Posterior vena cava (tissue), 2 donors: ENCODE data around the gene AVPR1B. TPM values are rescaled to one million over a fixed set of nuclear protein-coding genes. Genes with fewer than 3 reads are reported as not detected.

Experiments used
- DNase-seq: peaks from one replicate; pipeline ENCODE4 v3.0.0-alpha.2; 2020; ENCODE audit warnings: low spot score
- intact Hi-C, 2 donors: fragments of 100-400 bp; cut with DNase I; formaldehyde crosslinking; loops; one replicate each; pipeline versions ENCODE4 v1.14.1 to v1.14.2; 2022 to 2023
- total RNA-seq, 2 donors: library from RNA; stranded (reverse); fragmentation: NEBNext Ultra II Directional; extraction: Animal tissue kit (Norgen Biotek cat#: 25700); gene quantifications; one replicate each; pipeline ENCODE4 v1.2.1, GENCODE V29; 2021
- donor health status: DM: yes; HTN: yes; CAD: no.
- donor health status: DM: yes; HTN: yes; CAD: no.

AVPR1B gene
- total RNA-seq, 2 donors from 2014 or later: not detected

- DNase-seq: no peak
- intact Hi-C loops: no loop called here
These were observed 54.7 kb downstream of the AVPR1B start for GRCh38 chr1:206062464-206062863.

- DNase-seq: no peak
- intact Hi-C loops: no loop called here
These were observed 56.3 kb downstream of the AVPR1B start for GRCh38 chr1:206060844-206061243.

Other genes with a start within 250 kb of the AVPR1B start
- not detected for gene SLC26A9, start 173.9 kb downstream of the AVPR1B start, total RNA-seq
- 1 to 10 TPM; 3.2 to 9.2 TPM for gene RAB7B, start 114.0 kb downstream of the AVPR1B start, total RNA-seq
- not detected for gene CTSE, start 93.5 kb downstream of the AVPR1B start, total RNA-seq
- gene RHEX, start 64.2 kb downstream of the AVPR1B start, total RNA-seq: 1 to 10 TPM; 1.8 to 4.3 TPM
- 1 to 10 TPM; 2.6 to 4.5 TPM for gene FAM72A, start 85.5 kb upstream of the AVPR1B start, total RNA-seq
- gene SRGAP2, start 86.2 kb upstream of the AVPR1B start, total RNA-seq: 10 to 100 TPM; 60.4 to 70.1 TPM